HS-5 (cell line): ENCODE data around the gene DOCK11.
"Not testable (repeated sequence)": the region's sequence is repeated elsewhere in the genome, so short reads cannot be mapped to it uniquely, and the experiment has no call there.

Experiments used
- DNase-seq: peaks from one replicate; pipeline ENCODE4 v3.0.0-alpha.2; 2012; ENCODE audit warnings: low read depth

DOCK11 gene

DNA sequence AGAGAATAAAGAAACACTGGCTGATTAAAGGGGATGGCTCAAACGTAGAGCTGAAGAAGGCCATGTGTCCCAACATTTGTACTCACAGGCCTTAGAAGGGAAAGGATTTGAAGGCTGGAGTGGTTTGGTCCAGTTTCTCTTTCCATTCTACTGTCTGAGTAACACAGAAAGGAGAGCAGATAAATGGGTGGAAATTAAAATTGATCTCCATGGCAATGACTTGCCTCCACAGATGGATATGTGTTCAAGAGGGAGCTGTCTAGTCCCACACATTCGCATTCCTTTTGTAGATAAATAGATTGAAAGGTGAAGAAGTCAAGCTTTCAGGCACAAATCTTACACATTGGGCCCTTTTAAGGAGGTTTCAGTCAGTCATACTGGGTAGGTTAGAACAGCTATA, 74.6 kb downstream of the DOCK11 start:
- no peak for DNase-seq

DNA sequence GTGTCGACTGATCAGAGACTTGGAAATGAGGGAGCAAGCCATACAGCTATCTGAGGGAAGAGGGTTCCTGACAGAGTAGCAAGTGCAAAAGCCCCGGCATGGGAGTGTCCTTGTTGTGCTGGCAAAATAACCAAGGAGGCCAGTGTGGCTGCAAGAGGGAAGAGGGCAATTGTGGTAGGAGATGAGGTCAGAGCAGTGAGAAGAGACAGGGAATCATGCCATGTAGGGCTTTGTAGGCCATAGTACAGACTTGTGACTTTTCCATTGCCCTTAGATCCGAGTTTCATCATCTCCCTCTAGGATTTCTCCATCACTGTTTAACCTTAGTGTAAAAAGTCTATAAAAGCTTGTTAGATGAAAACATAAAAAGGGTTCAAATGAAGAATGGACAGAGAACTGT, 76.2 kb downstream of the DOCK11 start:
- no peak for DNase-seq

DNA sequence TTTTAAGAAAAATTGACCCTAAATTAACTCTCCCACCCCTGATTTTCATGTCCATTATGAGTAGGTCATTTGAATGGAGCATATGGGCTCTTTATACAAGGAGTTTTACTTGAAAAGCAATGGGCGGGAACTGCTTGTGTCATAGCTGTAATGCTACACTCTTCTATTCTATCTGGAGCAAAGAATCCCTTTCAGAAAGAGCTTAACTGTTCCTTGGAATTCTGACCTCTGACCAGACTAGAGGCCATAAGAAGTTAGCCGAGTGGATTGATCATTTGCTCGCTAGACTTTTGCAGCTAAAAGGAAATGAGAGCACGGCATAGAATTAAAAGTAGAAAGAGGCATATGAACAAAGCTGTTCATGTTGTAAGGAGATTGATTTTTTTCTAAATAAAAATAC, 79.1 kb downstream of the DOCK11 start:
- DNase-seq = no peak

DNA sequence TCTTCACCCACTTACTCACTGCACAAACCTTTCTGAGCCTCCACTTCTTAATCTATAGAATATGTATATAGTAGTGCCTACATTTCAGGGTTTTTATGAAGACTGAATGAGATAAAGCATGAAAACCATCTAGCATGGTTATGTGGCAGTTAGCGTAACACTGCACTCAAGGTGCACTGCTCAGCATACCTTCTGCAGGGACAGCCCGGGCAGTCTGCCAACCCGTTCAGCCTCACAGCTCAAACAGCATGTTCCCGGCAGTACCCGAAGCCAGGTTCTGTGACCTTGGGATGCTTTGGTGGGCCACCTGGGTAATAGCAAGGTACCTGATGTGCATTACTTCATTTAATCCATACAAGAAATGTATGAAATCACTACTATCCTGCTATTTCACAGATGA, 81.4 kb downstream of the DOCK11 start:
- DNase-seq = no peak

DNA sequence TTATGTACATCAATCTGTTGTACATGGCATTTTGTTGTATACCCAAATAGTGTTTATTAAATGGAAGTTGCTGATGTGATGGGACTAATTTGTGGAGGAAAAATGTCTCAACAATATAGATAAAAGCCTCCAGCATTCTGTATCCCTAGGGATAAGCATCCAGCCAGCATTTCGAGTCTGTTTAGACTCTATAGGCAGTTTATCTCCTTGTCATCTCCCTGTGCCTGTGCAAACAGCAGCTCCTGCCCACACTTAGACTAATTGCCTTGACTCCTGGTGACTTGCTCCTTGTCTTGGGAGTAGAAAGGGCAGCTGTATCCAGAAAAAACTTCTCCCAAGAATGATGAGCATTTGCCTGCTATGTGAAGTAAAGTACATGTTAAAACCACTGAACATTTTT, 83.8 kb downstream of the DOCK11 start:
- DNase-seq = no peak

DNA sequence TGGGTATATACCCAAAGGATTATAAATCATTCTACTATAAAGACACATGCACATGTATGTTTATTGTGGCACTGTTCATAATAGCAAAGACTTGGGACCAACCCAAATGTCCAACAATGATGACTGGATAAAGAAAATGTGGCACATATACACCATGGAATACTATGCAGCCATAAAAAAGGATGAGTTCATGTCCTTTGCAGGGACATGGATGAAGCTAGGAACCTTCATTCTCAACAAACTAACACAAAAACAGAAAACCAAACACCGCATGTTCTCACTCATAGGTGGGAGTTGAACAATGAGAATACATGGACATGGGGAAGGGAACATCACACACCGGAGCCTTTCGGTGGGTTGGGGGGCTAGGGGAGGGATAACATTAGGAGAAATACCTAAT, 87.3 kb downstream of the DOCK11 start:
- DNase-seq = not testable (repeated sequence)

DNA sequence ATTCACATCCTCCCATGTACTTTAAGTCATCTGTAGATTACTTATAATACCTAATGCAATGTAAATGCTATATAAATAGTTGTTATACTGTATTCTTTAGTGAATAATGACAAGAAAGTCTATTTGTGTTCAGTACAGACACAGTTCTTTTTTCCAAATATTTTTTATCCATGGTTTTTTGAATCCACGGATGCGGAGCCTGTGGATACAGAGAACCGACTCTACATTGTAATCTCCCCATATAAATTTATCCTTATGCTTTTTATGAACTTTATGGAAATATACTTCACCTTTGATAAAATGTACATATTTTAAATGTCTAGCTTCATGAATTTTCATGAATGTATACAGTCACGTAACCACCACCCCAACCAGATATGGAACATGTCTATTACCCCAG, 88.2 kb downstream of the DOCK11 start:
- DNase-seq = no peak

DNA sequence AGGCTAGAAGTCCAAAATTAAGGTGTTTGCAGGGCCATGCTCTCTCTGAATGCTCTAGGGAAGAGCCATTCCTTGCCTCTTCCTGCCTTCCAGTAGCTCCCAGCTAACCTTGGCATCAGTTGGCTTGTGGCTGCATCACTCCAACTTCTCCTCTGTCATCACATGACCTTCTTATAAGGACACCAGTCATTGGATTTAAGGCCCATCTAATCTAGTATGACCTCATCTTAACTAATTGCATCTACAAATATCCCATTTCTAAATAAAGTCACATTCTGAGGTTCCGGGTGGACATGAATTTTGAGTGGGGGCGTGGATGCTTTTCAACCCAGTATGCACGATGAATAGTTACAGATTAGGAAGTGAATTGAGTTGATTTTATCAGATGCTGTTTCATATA, 89.7 kb downstream of the DOCK11 start:
- DNase-seq = no peak

DNA sequence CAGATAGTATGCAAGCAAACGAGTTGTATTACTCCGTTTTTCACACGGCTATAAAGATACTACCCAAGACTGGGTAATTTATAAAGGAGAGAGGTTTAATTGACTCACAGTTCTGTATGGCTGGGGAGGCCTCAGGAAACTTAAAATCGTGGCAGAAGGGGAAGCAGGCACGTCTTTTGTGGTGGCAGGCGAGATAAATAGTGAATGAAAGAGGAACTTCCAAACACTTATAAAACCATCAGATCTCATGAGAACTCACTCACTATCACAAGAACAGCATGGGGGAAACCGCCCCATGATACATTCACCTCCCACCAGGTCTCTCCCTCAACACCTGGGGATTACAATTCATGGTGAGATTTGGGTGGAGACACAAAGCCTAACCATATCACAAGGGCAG, 90.6 kb downstream of the DOCK11 start:
- DNase-seq = not testable (repeated sequence)

DNA sequence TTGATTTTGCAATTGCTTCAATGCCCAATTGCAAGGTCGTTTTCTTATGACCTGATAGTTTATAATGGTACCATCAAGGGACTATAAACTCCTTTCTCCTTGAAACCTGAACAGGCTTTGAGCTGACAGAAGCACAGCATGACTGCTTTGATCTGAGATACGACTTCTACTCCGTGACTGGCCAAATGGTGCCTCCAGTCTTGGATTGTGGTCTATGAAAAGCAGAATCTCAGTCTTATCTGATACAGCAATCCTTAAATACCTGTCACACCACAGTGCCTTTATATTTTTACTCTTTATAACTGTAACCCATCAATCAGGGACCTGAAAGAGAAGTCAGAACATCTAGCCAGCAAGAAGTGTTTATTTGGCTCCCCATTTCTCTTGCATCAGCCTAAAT, 93.1 kb downstream of the DOCK11 start:
- DNase-seq = no peak

DNA sequence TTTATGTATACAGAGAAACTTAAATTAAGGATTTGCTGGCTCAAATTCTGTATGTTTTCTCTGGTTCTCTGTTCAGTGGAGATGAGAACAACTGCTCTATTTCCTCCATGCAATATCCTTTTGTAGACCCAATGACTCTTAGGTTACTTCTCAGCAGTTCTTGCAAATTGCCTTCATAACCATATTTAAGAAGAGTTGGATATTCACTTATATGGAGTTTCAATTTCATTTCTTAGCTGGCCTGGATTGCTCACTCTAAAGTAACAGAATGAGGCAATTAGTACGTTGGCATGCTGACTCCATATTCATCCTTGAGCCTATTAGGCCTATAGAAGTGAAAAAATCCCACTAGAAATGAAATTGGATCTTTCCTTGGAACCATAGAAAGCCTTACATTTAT, 93.6 kb downstream of the DOCK11 start:
- no peak for DNase-seq

DNA sequence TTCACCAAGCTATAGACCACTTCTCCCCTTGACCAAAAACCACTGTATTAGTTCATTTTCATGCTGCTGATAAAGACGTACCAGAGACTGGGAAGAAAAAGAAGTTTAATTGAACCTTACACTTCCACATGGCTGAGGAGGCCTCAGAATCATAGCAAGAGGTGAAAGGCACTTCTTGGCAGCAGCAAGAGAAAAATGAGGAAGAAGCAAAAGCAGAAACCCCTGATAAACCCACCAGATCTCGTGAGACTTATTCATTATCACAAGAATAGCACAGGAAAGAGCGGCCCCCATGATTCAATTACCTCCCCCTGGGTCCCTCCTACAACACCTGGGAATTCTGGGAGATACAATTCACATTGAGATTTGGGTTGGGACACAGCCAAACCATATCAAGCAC, 97.8 kb downstream of the DOCK11 start:
- no peak for DNase-seq

DNA sequence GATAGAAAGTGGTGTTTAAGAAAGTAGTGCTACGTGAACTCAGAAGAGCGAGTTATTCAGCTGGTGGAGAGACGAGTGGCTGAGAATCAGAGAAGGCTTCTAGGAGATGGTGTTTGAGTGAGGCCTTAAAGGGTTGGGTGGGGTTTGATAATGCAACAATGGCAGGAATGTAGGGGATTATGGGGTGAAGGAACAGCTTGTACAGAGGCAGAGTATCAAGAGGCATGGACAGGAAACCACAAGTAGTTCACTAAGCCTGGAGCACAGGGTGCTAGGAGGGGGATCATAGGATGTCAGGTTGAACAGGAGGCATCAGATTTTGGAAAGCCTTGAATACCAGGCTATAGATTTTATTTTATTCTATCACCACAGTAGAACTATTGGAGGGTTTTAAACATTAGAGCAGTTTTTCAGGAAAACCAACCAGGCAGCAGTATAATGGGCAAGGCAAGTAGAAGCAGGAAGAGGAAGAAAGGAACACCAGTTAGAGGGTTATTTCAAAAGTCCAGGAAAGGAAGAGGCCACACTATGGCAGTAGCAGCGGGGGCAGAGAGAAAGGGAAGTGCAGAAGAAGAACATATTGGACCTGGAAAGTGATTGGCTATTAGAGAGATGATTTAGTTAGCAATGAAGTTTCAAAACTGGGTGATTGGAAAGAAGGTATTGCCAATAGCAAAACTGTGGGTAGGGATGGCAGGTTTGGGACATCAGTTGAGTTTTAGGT, 99.2 kb downstream of the DOCK11 start:
- DNase-seq = no peak

DNA sequence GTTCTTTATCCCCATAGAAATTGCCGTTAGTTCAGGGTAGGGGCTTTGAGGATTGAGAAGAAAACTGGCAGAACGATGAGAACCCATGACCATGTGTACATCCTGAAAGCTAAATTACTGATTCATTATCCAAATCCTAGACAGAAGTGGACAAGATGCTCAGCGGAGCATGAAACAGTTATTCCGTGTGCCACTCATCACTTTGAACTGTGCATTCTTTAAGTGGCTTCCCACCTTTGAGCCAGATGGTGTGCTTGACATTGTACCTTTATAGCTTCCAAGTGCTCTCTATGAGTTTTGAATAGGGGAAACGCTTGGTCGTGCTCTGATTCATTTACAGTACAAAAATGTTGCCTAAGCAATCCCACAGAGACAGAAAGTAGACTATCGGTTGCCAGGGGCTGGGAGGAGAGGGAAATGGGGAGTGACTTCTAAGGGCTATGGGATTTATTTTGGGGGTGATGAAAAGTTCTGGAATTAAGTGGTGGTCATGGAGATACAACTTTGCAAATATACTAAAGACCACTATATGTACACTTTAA, 100.0 kb downstream of the DOCK11 start:
- DNase-seq = no peak

DNA sequence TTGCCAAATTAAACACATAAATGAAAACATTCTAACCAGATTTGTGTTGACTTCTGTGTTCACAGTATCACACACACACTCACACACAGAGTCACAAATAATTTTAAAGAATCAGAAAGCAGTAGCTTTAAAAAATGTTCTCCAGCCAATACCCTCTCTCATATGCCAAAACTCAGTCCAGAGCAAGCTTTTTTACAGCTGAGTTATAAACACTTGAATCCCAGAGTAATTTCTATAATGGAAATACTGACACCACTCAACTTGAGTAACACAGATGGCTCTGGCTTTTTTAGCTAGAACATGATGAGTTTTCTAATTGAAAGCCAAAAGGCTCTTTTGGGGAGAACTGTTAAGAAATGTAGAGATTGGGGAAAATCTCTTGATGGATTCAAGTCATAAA, 100.8 kb downstream of the DOCK11 start:
- no peak for DNase-seq

DNA sequence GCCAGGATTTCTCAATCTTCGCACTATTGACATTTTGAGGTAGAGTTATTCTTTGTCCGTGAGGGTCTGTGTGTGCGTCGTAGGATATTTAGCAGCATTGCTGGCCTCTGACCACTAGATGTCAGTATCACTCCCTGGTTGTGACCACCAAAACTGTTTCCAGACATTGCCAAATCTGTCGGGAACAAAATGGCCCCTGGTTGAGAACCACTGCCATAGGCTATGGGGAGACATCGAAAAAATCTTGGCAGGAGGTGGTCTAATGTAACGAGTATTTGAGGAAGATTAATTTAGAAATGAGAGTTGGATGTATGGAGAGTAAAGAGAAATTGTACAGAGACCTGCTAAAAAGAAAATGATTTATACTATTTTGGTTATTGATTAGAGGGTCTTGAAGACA, 108.4 kb downstream of the DOCK11 start:
- DNase-seq = peak; percentile 9

DNA sequence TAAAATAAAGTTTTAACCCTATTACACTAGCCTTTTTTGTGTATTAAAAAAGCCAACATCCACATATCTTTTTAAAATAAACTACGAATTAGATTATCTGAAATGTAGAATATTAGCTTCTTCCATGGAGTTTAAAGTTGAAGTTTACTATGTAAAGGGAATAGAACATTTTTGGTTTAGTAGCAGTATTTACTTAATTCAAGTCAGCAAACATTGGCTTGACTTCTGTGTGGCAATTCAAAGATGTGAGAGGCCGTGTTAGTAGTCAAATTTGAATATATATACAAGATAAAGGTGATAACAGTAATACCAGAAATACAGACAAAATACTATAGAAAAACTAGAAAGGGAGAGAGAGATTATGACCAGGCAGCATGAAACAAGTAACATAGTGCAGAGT, 116.7 kb downstream of the DOCK11 start:
- no peak for DNase-seq

DNA sequence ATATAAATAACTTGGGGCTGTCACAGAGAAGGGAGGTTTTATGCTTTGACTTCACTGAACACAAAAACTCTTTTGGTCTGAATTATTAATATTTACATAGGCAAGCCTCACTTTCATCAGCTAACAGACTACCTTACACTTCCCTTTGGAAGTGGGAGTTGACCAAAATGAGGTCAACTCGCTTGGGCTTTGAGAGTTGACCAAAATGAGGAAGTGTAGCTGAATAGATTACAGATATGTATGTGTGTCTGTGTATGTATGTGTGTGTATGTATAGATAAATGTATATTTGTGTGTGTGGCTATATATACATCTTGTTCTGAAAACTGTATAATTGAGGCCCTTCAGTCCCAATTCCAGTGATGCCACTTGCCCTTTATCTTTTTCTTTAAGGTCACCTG, 118.5 kb downstream of the DOCK11 start:
- DNase-seq = no peak

DNA sequence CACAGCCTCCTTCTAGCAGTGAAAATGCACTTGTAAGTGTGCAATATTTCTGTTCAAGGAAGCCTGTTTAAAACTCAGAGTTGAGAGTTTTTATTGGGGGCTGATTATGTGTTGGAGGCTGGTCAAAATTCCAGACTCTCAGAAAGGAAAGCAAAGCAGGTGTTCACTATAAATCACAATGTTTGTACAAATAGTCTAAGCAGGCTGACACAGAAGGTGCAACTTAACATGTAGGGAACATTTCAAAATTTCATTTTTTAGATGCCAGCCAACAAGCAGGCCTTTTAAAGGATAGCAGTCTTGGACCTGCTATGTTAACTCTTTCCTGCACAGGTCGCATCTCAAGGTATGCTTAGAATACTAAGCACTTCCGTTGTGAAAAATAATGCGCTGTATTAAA, 119.5 kb downstream of the DOCK11 start:
- no peak for DNase-seq

DNA sequence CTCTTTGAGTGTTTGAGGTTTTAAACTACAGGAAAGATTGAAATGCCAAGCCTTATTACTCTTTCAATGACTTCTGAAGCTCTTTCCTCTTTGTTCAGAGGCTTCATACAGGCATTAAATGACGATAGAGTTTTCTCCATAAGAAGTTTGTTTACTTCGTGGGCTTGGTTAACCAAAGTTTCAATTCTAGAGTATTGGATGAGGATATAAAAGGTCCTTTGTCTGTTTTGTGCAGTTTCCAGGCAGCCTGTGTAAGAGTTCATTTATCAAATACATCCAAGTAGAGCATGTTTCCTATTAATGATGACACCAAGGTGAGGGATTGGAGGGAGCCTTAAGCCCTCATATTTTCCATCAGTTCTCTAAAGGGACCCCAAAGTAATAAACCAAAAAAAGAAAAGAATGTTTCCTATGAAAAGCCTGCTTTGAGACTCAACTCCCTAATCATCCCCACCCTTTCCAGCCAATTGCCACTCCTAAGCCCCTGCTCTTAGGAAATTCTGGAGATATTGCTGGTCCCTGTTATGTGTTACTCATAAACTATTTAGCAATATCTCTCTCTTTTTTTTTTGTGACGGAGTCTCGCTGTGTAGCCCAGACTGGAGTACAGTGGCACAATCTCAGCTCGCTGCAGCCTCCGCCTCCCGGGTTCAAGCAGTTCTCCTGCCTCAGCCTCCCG, 125.6 kb downstream of the DOCK11 start:
- no peak for DNase-seq

DNA sequence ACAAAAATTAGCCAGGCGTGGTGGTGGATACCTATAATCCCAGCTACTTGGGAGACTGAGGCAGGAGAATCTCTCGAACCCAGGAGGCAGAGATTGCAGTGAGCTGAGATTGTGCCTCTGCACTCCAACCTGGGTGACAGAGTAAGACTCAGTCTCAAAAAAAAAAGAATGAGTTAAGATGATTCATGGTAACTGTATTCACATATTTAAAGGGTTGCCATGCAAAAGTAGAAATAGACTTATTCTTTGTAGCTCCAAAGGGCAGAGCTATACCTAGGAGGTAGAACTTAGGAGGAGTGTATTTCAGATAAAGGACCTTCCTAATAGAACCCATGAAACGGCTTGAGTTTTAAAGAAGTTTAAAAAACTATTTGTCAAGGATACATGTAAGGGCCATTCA, 127.4 kb downstream of the DOCK11 start:
- no peak for DNase-seq

DNA sequence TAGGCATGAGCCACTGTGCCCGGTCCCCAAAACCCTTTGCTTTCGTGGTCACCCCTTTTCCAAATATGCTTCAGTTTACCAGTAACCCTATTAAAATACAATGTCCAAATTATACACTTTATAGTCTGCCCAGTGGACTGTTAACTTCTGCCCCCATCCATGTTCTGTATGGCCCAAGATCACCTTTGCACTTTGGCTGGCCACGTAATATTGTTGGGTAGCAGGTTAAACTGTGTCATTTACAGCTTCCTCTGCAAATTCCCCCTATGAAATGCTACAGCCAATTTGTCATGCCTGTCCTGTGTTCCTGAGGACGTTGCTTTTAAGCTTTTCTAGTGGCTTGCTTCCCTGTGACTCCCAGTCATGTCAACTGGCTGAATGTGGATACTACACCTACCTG, 130.7 kb downstream of the DOCK11 start:
- no peak for DNase-seq

DNA sequence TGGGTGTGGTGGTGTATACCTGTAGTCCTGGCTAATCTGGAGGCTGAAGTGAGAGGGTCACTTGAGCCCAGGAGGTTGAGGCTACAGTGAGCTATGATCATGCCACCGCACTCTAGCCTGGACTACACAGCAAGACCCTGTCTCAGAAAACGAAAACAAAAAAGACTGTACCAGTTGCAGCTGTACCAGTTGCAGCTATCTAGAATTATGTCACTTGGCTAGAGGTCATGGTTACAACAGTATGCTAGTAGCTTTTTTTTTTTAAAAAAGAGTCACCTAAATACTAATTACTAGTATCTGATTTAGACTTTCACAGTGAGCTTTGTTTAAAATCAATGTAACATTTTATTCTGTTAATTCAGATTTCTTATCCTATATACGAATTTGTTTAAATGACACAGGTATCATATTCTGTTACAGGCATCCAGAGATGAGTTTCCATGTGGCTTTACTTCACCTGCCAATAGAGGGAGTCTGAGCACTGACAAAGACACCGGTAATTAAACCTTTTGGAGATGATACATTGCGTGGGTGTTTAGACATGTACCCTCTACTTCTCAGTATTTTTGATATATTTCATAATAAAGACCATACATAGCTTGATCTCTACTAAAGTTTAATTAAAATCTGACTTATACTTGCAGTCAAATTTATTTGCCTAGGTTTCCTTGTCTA, 131.6 kb downstream of the DOCK11 start:
- no peak for DNase-seq
